ENCODE results near the gene HRH1. TPM values are rescaled to one million over a fixed set of nuclear protein-coding genes. Genes with fewer than 3 reads are reported as not detected.

HRH1 gene
- total and polyA plus RNA-seq, 10 of the 15 experiments (the other 5 are each of a cell fraction or from before 2014, with no cell fraction given) = not detected

- no peak for DNase-seq (ENCODE audit: low read depth, low spot score)
- H3K4me3 ChIP-seq = peak overlapping the region; percentile 99
- H4K20me1 ChIP-seq (ENCODE audit: control insufficient read depth, insufficient read depth) = no peaks in the 10 kb centered on the region
- H3K36me3 ChIP-seq (ENCODE audit: control insufficient read depth in 2 of 2, insufficient read depth in 2 of 2, low read length in 1 of 2) = peaks cover 0 to 2% of the 10 kb centered on the region in 2 experiments; a peak in 1 of 4 replicates
- H3K4me2 ChIP-seq (ENCODE audit: control insufficient read depth, insufficient read depth) = peak overlapping the region; percentile 93
- no peak for FAIRE-seq
- ChIA-PET POLR2A (interaction anchor here (1.0 to 2.2 kb wide), 5 partner anchors 15 to 371 kb away, joined by 3 to 11 read pairs (median 4); no protein-coding TSS in a partner anchor), RAD21 (ENCODE audit: unreplicated experiment) (interaction anchor here (1.0 to 3.7 kb wide), 5 partner anchors 15 to 345 kb away, joined by 3 to 38 read pairs (median 4); no protein-coding TSS in a partner anchor), SMC1A (ENCODE audit: uncharacterized antibody, unreplicated experiment) (interaction anchor here (0.6 to 3.7 kb wide), 12 partner anchors 10 to 529 kb away, joined by 3 to 73 read pairs (median 4); partner anchors contain the start of gene VGLL4), CTCF (interaction anchor here (1.5 to 3.4 kb wide), 5 partner anchors 15 to 371 kb away, joined by 3 to 32 read pairs (median 6); partner anchors contain the start of gene VGLL4)
- H3K79me2 ChIP-seq (ENCODE audit: control insufficient read depth, insufficient read depth, low read length) = peaks cover 28% of the 10 kb centered on the region
- no peaks in the 10 kb centered on the region for H3K27me3 ChIP-seq (replicated peaks in 1 of 2; ENCODE audit: control insufficient read depth in 2 of 2, insufficient read depth in 2 of 2, low read length in 1 of 2)
- no TSS peak for BruUV-seq (replicated peaks)
- intact Hi-C loops (cut with micrococcal nuclease; ENCODE audit: unreplicated experiment) = no loop called here
- peak; percentile 16 for ATAC-seq
- TF ChIP-seq NFIC (IDR thresholded peaks at IDR 0.05; ENCODE audit: low read depth, low read length) = 0 out of 2 replicates have a peak, but pooled peaks have one; percentile 21
- TF ChIP-seq CHD1 (IDR thresholded peaks at IDR 0.05; ENCODE audit: low read depth, low read length) = 0 out of 2 replicates have a peak, but pooled peaks have one; percentile 37
- TF ChIP-seq BHLHE40 (IDR thresholded peaks at IDR 0.05; ENCODE audit: borderline replicate concordance in 1 of 2, low read depth in 2 of 2, low read length in 1 of 2) = peak; percentile 39 to 45; a peak in 2 of 4 replicates
- no peak for TF ChIP-seq SP1 (IDR thresholded peaks at IDR 0.05; ENCODE audit: low read depth, low read length)
- peaks cover 7% of the 10 kb centered on the region for H3K4me1 ChIP-seq (ENCODE audit: control insufficient read depth, insufficient read depth, low read length)
- WGBS (ENCODE audit: insufficient coverage, insufficient replicate concordance, low lambda C conversion rate, missing lambda C conversion rate) = under 1% methylated on average over 9 of the region's 9 CpGs
- peak overlapping the region; percentile 88 for H3K27ac ChIP-seq (ENCODE audit: control insufficient read depth, insufficient read depth)
- in situ Hi-C loops (cut with MboI) = no loop called here
- peak overlapping the region; percentile 95 for H3K9ac ChIP-seq (ENCODE audit: control insufficient read depth, insufficient read depth, low read length)
- H2AFZ ChIP-seq (ENCODE audit: control insufficient read depth, low read depth, low read length) = peak overlapping the region; percentile 78; the same call in 1 of the 2 replicates
- peaks cover 2% of the 10 kb centered on the region; the same call in 1 of the 3 replicates for H3K9me3 ChIP-seq (replicated peaks; ENCODE audit: control insufficient read depth, insufficient read depth, low read length)
Observed at GRCh38 chr3:11272906-11273574, 118.7 kb downstream of the HRH1 start.
